ENCODE results near the gene PI4K2B.
"Not testable (repeated sequence)": the region's sequence is repeated elsewhere in the genome, so short reads cannot be mapped to it uniquely, and the experiment has no call there.

PI4K2B gene

GRCh38 chr4:25308306-25308705 is 74.5 kb downstream of the PI4K2B start:
- no peak for ATAC-seq

- no peak for ATAC-seq
Observed at GRCh38 chr4:25308761-25309160, 74.9 kb downstream of the PI4K2B start.

GRCh38 chr4:25310066-25310802 is 76.4 kb downstream of the PI4K2B start:
- ATAC-seq: no peak

- no peak for ATAC-seq
Observed at GRCh38 chr4:25310803-25311166, 77.0 kb downstream of the PI4K2B start.

GRCh38 chr4:25312496-25313200 is 78.8 kb downstream of the PI4K2B start, which contains the start of gene ZCCHC4:
Gene ZCCHC4 (plus strand): TSS chr4:25312774. CDS start chr4:25312810, 36 bp downstream.
- ATAC-seq: peak; percentile 92 to 97

- no peak for ATAC-seq
Observed at GRCh38 chr4:25313201-25313895, 79.5 kb downstream of the PI4K2B start.

GRCh38 chr4:25320336-25320735 is 86.5 kb downstream of the PI4K2B start:
- peak in 1 of 2 donors; percentile 21 for ATAC-seq

GRCh38 chr4:25320773-25321172 is 86.9 kb downstream of the PI4K2B start:
- ATAC-seq: peak; percentile 91 to 93

- ATAC-seq: no peak
Observed at GRCh38 chr4:25321703-25322102, 87.9 kb downstream of the PI4K2B start.

- not testable (repeated sequence) for ATAC-seq
Observed at GRCh38 chr4:25328463-25328862, 94.6 kb downstream of the PI4K2B start.

All from activated CD4-positive, CD25-positive, alpha-beta regulatory T cell treated with anti-CD3 and anti-CD28 coated beads, Interleukin-2, amount 50 U/mL, for 24 hours (primary cell).